Measurements from ENCODE around the gene PHYHD1. TPM values are rescaled to one million over a fixed set of nuclear protein-coding genes. Genes with fewer than 3 reads are reported as not detected.

PHYHD1 gene
- total RNA-seq, 2 donors from 2014 or later, result 48.8 to 65.3 TPM

DNA sequence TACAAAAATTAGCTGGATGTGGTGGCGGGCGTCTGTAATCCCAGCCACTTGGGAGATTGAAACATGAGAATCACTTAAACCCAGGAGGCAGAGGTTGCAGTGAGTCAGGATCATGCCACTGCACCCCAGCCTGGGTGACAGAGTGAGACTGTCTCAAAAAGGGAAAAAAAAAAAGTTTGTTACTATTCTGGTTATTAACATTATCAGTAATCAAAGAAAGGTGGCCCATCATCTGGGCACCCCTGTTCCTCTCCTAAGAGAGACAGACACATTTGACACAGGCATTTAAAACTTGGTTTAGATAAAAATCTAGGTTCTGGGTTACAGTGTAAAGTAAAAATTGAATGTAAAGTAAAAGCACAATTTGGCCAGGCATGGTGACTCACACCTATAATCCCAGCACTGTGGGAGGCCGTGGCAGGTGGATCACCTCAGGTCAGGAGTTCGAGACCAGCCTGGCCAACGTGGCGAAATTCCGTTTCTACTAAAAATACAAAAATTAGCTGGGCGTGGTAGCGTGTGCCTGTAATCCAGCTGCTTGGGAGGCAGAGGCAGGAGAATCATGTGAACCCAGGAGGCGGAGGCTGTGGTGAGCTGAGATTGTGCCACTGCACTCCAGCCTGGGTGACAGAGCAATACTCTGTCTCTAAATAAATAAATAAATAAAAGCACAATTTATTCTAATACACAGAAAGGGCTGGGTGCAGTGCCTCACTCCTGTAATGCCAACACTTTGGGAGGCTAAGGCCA is 16.7 kb upstream of the PHYHD1 start:
- Histone ChIP-seq H3K4me3 (no peak overlapping the region), H3K36me3 (replicated peaks in 1 of 2; ENCODE audit: insufficient read depth in 1 of 2, low read depth in 2 of 2) (peaks cover 6 to 13% of the 10 kb centered on the region in 2 donors), H3K27ac (no peak overlapping the region), H3K27me3 (no peaks in the 10 kb centered on the region), H3K9me3 (no peaks in the 10 kb centered on the region), H3K4me1 (peaks cover 6% of the 10 kb centered on the region)
- no peak for TF ChIP-seq CTCF (IDR thresholded peaks at IDR 0.05)
- TF ChIP-seq POLR2A (IDR thresholded peaks at IDR 0.05), result no peak
- 92 to 95% methylated on average over 10 of the region's 10 CpGs for WGBS, 2 donors
- DNase-seq (no peak), ATAC-seq (no peak)
- intact Hi-C loops (cut with DNase I), result no loop called here

GRCh38 chr9:128905964-128906363 is 14.8 kb upstream of the PHYHD1 start:
- DNase-seq (no peak), ATAC-seq (no peak)
- no peak overlapping the region for H3K4me3 ChIP-seq
- intact Hi-C loops (cut with DNase I), result no loop called here
- H3K27me3 ChIP-seq, result no peaks in the 10 kb centered on the region
- no peaks in the 10 kb centered on the region for H3K9me3 ChIP-seq
- TF ChIP-seq CTCF (IDR thresholded peaks at IDR 0.05), result no peak
- TF ChIP-seq POLR2A (IDR thresholded peaks at IDR 0.05), result no peak
- WGBS, 2 donors, result 86 to 94% methylated on average over 7 of the region's 7 CpGs
- peaks cover 6 to 13% of the 10 kb centered on the region in 2 donors for H3K36me3 ChIP-seq (replicated peaks in 1 of 2; ENCODE audit: insufficient read depth in 1 of 2, low read depth in 2 of 2)
- no peak overlapping the region for H3K27ac ChIP-seq
- H3K4me1 ChIP-seq, result peaks cover 8% of the 10 kb centered on the region

DNA sequence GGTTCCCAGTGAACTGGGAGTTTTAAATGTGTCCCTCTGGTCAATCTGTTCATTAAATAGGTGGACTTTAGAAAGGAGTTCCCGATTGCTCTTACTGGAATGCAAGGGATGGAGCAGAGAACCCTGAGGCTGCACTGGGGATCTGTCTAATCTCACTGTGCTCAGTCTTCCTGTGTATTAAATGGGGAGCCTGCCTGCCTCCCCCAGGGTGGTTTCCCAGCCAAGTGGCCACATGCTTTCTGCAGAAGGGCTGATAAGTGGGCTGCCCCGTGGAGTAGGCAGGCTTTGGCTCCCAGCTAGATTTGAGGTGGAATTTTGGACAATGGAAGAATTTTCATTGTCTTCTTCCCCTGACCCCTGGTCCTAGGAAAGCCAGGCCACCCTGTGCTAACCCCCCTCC is 14.0 kb upstream of the PHYHD1 start:
- WGBS, 2 donors, result 17 to 42% methylated on average over 2 of the region's 2 CpGs
- DNase-seq (no peak), ATAC-seq (no peak)
- Histone ChIP-seq H3K27ac (no peak overlapping the region), H3K27me3 (no peaks in the 10 kb centered on the region), H3K4me3 (no peak overlapping the region), H3K9me3 (no peaks in the 10 kb centered on the region), H3K36me3 (replicated peaks in 1 of 2; ENCODE audit: insufficient read depth in 1 of 2, low read depth in 2 of 2) (peaks cover 6 to 13% of the 10 kb centered on the region in 2 donors), H3K4me1 (peaks cover 16% of the 10 kb centered on the region)
- intact Hi-C loops (cut with DNase I), result no loop called here
- no peak for TF ChIP-seq CTCF (IDR thresholded peaks at IDR 0.05)
- no peak for TF ChIP-seq POLR2A (IDR thresholded peaks at IDR 0.05)

GRCh38 chr9:128908372-128908771 is 12.4 kb upstream of the PHYHD1 start:
- Histone ChIP-seq H3K27me3 (no peaks in the 10 kb centered on the region), H3K4me3 (no peak overlapping the region), H3K4me1 (peaks cover 24% of the 10 kb centered on the region), H3K36me3 (replicated peaks in 1 of 2; ENCODE audit: insufficient read depth in 1 of 2, low read depth in 2 of 2) (peaks cover 6 to 13% of the 10 kb centered on the region in 2 donors), H3K9me3 (no peaks in the 10 kb centered on the region), H3K27ac (no peak overlapping the region)
- intact Hi-C loops (cut with DNase I), result no loop called here
- DNase-seq (no peak), ATAC-seq (no peak)
- TF ChIP-seq CTCF (IDR thresholded peaks at IDR 0.05), result no peak
- no peak for TF ChIP-seq POLR2A (IDR thresholded peaks at IDR 0.05)
- 91 to 93% methylated on average over 4 to 14 of the region's 24 CpGs for WGBS, 2 donors

- H3K4me3 ChIP-seq, result no peak overlapping the region
- peaks cover 6 to 13% of the 10 kb centered on the region in 2 donors for H3K36me3 ChIP-seq (replicated peaks in 1 of 2; ENCODE audit: insufficient read depth in 1 of 2, low read depth in 2 of 2)
- no peaks in the 10 kb centered on the region for H3K27me3 ChIP-seq
- no peak for DNase-seq
- TF ChIP-seq POLR2A (IDR thresholded peaks at IDR 0.05) (no peak), CTCF (IDR thresholded peaks at IDR 0.05) (no peak)
- no peak overlapping the region for H3K27ac ChIP-seq
- ATAC-seq, result no peak
- peaks cover 39% of the 10 kb centered on the region for H3K4me1 ChIP-seq
- intact Hi-C loops (cut with DNase I), result no loop called here
- WGBS, 2 donors, result 75 to 82% methylated on average over 4 of the region's 4 CpGs
- H3K9me3 ChIP-seq, result no peaks in the 10 kb centered on the region
These were observed 10.9 kb upstream of the PHYHD1 start for GRCh38 chr9:128909859-128910258.

Data from body of pancreas (tissue), 4 donors.